GM12875 (cell line): Measurements from ENCODE around the gene LYRM4.

ENCODE experiments used
- H3K4me3 ChIP-seq: one replicate; pipeline ENCODE4 v1.5.1; 2011; ENCODE audit warnings: low read depth, low read length, control low read depth
- CTCF ChIP-seq: IDR thresholded peaks from 2 replicates; pipeline ENCODE4 v1.5.1; 2011; ENCODE audit warnings: low read depth, mild to moderate bottlenecking, control low read depth, inconsistent platforms, low read length, moderate library complexity, borderline replicate concordance; ENCODE audit not compliant: insufficient read depth

Gene LYRM4

GRCh38 chr6:5059036-5059896 lies 201.5 kb downstream of the LYRM4 start:
- no peak for TF ChIP-seq CTCF
- no peak overlapping the region for H3K4me3 ChIP-seq
